NCI-H2081 (cell line): ENCODE data around the gene CTSE.
"Not testable (repeated sequence)": the region's sequence is repeated elsewhere in the genome, so short reads cannot be mapped to it uniquely, and the experiment has no call there.

Experiments used
- DNase-seq, 2 experiments: peaks; one replicate each; lab custom pipeline; 2025; lab: John Stamatoyannopoulos, UW

The CTSE gene

DNA sequence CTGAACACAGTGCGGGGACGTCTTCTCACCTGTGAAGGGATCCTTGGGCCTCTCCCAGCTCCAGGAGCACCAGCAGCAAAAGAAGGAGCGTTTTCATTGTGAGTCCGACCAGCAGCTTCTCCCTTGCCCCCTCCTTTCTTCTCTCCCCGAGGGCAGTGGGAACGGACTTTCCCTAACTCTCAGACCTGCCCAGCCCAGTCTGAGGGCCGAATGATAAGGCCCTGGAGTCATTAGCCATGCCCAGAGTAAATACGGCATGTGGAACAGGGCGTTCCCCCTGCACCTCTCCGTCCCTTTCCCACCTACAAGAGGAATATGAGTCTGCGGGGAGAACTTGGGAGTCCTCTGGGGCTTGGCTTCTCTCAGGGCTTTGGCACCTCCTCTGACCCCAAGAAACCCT lies at the start of gene CTSE:
CTSE (minus strand) TSS at position 201 of the 400 bp plus-strand sequence; CDS start at position 97, 104 bp downstream.
- DNase-seq: no peak

GRCh38 chr1:206070627-206071304 lies 47.1 kb upstream of the CTSE start:
- no peak for DNase-seq

- no peak for DNase-seq
Measured at GRCh38 chr1:206068314-206068713, 44.6 kb upstream of the CTSE start.

GRCh38 chr1:206067486-206068227 lies 44.0 kb upstream of the CTSE start:
- no peak for DNase-seq

GRCh38 chr1:206066479-206067171 lies 42.9 kb upstream of the CTSE start:
- DNase-seq: no peak

- DNase-seq: no peak
Measured at GRCh38 chr1:206065547-206066145, 42.0 kb upstream of the CTSE start.

GRCh38 chr1:206064501-206064900 lies 40.8 kb upstream of the CTSE start:
- DNase-seq: not testable (repeated sequence)

DNA sequence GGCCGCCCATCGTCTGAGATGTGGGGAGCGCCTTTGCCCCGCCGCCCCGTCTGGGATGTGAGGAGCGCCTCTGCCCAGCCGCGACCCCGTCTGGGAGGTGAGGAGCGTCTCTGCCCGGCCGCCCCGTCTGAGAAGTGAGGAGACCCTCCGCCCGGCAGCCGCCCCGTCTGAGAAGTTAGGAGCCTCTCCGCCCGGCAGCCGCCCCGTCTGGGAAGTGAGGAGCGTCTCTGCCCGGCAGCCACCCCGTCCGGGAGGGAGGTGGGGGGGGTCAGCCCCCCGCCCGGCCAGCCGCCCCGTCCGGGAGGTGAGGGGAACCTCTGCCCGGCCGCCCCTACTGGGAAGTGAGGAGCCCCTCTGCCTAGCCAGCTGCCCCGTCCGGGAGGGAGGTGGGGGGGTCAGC lies 40.3 kb upstream of the CTSE start:
- DNase-seq: not testable (repeated sequence)

- DNase-seq: no peak
Measured at GRCh38 chr1:206062464-206062863, 38.8 kb upstream of the CTSE start.

- no peak for DNase-seq
Measured at GRCh38 chr1:206060844-206061243, 37.1 kb upstream of the CTSE start.

- no peak for DNase-seq
Measured at GRCh38 chr1:206059355-206059915, 35.7 kb upstream of the CTSE start.

GRCh38 chr1:206058927-206059292 lies 35.2 kb upstream of the CTSE start:
- no peak for DNase-seq

DNA sequence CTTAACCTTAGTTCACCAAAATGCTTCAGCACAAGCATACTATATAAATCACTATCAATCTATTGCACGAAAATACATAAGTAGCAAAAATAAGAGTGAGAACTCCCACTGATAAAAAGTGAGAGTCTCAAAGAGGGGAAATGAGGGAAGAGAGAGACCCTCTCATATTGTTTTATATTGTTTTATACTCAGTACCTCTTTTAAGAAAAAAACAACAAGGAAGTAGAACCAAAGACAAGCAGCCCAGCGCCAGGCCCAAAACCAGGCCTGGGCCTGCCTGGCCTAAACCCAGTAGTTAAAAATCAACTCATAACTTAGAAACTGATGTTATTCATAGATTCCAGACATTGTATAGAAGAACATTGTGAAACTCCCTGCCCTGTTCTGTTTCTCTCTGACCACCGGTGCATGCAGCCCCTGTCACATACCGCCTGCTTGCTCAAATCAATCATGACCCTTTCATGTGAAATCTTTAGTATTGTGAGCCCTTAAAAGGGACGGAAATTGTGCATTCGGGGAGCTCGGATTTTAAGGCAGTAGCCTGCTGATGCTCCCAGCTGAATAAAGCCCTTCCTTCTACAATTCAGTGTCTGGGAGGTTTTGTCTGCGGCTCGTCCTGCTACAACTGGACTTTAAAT lies 34.7 kb upstream of the CTSE start:
- not testable (repeated sequence) for DNase-seq

DNA sequence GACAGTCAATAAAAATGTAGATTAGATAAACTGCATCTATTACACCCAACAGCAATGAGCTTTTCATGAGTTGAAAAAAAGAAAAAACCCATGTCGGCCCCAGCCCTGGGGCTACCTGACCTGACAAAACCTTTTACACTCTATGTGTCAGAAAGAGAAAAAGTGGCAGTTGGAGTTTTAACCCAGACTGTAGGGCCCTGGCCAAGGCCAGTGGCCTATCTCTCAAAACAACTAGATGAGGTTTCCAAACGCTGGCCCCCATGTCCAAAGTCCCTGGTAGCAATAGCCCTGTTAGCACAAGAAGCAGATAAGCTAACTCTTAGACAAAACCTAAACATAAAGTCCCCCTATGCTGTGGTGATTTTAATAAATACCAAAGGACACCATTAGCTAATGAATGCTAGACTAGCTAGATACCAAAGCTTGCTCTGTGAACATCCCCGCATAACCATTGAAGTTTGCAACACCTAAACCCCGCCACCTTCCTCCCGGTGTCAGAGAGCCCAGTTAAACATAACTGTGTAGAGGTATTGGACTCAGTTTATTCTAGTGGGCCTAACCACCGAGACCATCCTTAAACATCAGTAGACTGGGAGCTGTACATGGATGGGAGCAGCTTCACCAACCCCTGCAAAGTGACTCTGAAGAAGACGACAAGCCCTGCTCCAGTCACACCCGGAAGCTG lies 32.1 kb upstream of the CTSE start:
- DNase-seq: not testable (repeated sequence)

GRCh38 chr1:206055069-206055625 lies 31.5 kb upstream of the CTSE start:
- DNase-seq: not testable (repeated sequence)

GRCh38 chr1:206053616-206054015 lies 29.9 kb upstream of the CTSE start:
- not testable (repeated sequence) for DNase-seq

DNA sequence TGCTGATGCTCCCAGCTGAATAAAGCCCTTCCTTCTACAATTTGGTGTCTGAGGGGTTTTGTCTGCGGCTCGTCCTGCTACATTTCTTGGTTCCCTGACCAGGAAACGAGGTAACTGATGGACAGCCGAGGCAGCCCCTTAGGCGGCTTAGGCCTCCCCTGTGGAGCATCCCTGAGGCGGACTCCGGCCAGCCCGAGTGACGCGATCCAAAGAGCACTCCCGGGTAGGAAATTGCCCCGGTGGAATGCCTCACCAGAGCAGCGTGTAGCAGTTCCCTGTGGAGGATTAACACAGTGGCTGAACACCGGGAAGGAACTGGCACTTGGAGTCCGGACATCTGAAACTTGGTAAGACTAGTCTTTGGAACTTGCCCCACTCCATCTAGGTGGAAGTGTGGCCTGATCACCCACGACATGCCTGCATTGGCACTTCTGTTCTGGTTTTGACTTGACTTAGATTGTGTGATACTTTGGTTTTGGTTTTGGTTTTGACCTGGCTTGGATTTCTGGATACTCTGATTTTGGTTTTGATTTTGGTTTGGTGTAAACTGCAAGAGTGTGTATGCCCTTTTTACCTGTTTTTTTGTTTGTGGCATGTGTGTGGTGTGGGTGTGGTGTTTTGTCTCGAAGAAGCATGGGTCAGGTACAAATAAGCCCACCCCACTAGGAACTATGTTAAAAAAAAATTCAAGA lies 29.4 kb upstream of the CTSE start, which contains the start of gene RHEX:
RHEX (plus strand) TSS at position 255 of the 692 bp plus-strand sequence. CDS start 44,656 bp downstream, outside the sequence.
- not testable (repeated sequence) for DNase-seq

- DNase-seq: not testable (repeated sequence)
Measured at GRCh38 chr1:206052231-206052865, 28.7 kb upstream of the CTSE start.

GRCh38 chr1:206050655-206051235 lies 27.1 kb upstream of the CTSE start:
- DNase-seq: no peak
